Activated CD8-positive, alpha-beta T cell treated with anti-CD3 and anti-CD28 coated beads for 36 hours (primary cell): Measurements from ENCODE around the gene RHOBTB3. TPM values are rescaled to one million over a fixed set of nuclear protein-coding genes. Genes with fewer than 3 reads are reported as not detected.

Experiments used
- ATAC-seq: fragments of 200-7000 bp; cut with Tn5 transposase; one replicate; pipeline ENCODE4 v1.10.0; 2021; ENCODE audit warnings: mild to moderate bottlenecking, moderate library complexity
- CTCF ChIA-PET: fragments of 350-600 bp; sonication (Branson Sonifier 250); formaldehyde crosslinking; loops from one replicate; lab custom pipeline; 2021; ENCODE audit warnings: antibody characterized with exemption; lab: Charles Lee
- POLR2A ChIA-PET: fragments of 350-600 bp; sonication (Branson Sonifier 250); formaldehyde crosslinking; loops from one replicate; lab custom pipeline; 2021; ENCODE audit warnings: antibody characterized with exemption; lab: Charles Lee
- DNase-seq: peaks from one replicate; pipeline ENCODE4 v3.0.0-alpha.2; 2020
- H3K27ac Mint-ChIP-seq: one replicate; pipeline ENCODE4 v1.8.0; 2021; ENCODE audit warnings: mild to moderate bottlenecking, mixed read lengths
- H3K27me3 Mint-ChIP-seq: one replicate; pipeline ENCODE4 v1.8.0; 2021; ENCODE audit warnings: mixed read lengths
- H3K36me3 Mint-ChIP-seq: one replicate; pipeline ENCODE4 v1.8.0; 2021; ENCODE audit warnings: low read depth, mixed read lengths
- H3K4me1 Mint-ChIP-seq: one replicate; pipeline ENCODE4 v1.8.0; 2021; ENCODE audit warnings: low read depth, mixed read lengths
- H3K4me3 Mint-ChIP-seq: one replicate; pipeline ENCODE4 v1.8.0; 2021; ENCODE audit warnings: mild to moderate bottlenecking, moderate library complexity, mixed read lengths
- H3K9me3 Mint-ChIP-seq: one replicate; pipeline ENCODE4 v1.8.0; 2021; ENCODE audit warnings: mixed read lengths
- intact Hi-C: fragments of 100-400 bp; cut with micrococcal nuclease; formaldehyde crosslinking; loops from one replicate; pipeline ENCODE4 v1.10.0; 2022
- total RNA-seq, 2 experiments: library from RNA; stranded (reverse); gene quantifications; one replicate each; pipeline ENCODE4 v1.2.3, GENCODE V29; 2021
- TF ChIP-seq, protein P1 (sequence below): fragments of 200-600 bp; IDR thresholded peaks from one replicate; pipeline ENCODE4 v1.8.0; 2022; ENCODE audit warnings: antibody characterized with exemption, mild to moderate bottlenecking

The RHOBTB3 gene
- total RNA-seq, 2 experiments from 2014 or later, result 0.50 to 1.1 TPM

GRCh38 chr5:95726811-95727763 is 4.0 kb upstream of the RHOBTB3 start:
- no peaks in the 10 kb centered on the region for H3K9me3 Mint-ChIP-seq
- ATAC-seq (no peak), DNase-seq (no peak)
- H3K27ac Mint-ChIP-seq, result no peak overlapping the region
- intact Hi-C loops, result no loop called here
- H3K27me3 Mint-ChIP-seq, result peaks cover 23% of the 10 kb centered on the region
- H3K36me3 Mint-ChIP-seq, result no peaks in the 10 kb centered on the region
- no peak overlapping the region for H3K4me3 Mint-ChIP-seq
- ChIA-PET POLR2A (interaction anchor here (0.6 to 1.0 kb wide), 2 partner anchors 21 to 639 kb away, joined by 3 read pairs; no protein-coding TSS in a partner anchor), CTCF (no interaction called here)
- TF ChIP-seq, protein P1, sequence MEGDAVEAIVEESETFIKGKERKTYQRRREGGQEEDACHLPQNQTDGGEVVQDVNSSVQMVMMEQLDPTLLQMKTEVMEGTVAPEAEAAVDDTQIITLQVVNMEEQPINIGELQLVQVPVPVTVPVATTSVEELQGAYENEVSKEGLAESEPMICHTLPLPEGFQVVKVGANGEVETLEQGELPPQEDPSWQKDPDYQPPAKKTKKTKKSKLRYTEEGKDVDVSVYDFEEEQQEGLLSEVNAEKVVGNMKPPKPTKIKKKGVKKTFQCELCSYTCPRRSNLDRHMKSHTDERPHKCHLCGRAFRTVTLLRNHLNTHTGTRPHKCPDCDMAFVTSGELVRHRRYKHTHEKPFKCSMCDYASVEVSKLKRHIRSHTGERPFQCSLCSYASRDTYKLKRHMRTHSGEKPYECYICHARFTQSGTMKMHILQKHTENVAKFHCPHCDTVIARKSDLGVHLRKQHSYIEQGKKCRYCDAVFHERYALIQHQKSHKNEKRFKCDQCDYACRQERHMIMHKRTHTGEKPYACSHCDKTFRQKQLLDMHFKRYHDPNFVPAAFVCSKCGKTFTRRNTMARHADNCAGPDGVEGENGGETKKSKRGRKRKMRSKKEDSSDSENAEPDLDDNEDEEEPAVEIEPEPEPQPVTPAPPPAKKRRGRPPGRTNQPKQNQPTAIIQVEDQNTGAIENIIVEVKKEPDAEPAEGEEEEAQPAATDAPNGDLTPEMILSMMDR, result no peak
- H3K4me1 Mint-ChIP-seq, result peaks cover 15% of the 10 kb centered on the region

GRCh38 chr5:95727764-95728191 is 3.4 kb upstream of the RHOBTB3 start:
- Mint-ChIP-seq H3K4me3 (no peak overlapping the region), H3K27me3 (peaks cover 28% of the 10 kb centered on the region), H3K27ac (no peak overlapping the region), H3K4me1 (peaks cover 15% of the 10 kb centered on the region), H3K9me3 (no peaks in the 10 kb centered on the region), H3K36me3 (no peaks in the 10 kb centered on the region)
- ChIA-PET CTCF (no interaction called here), POLR2A (interaction anchor here (1.0 kb wide), 1 partner anchor 20 kb away, joined by 3 read pairs; no protein-coding TSS in a partner anchor)
- intact Hi-C loops, result no loop called here
- DNase-seq, result no peak
- ATAC-seq, result no peak
- TF ChIP-seq, protein P1, result no peak

DNA sequence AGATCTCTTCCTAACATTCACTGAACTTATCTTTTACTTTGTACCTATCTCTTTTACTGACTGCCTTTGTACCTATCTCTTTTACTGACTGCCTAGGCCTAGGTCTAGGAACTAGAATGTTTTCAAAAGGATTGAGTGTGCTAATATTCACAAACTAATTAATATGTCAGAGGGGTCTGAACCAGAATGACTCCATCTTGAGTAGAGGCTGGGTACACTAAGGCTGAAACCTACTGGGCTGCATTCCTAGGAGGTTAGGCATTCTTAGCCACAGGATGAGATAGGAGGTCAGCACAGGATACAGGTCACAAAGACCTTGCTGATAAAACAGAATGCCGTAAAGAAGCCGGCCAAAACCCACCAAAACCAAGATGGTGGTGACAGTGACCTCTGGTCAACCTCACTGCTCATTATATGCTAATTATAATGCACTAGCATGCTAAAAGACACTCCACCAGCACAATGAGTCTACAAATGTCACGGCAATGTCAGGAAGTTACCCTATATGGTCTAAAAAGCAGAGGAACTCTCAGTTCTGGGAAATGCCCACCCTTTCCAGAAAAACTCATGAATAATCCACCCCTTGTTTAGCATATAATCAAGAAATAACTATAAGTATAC is 2.5 kb upstream of the RHOBTB3 start:
- intact Hi-C loops, result no loop called here
- ChIA-PET CTCF (no interaction called here), POLR2A (no interaction called here)
- H3K4me1 Mint-ChIP-seq, result peaks cover 15% of the 10 kb centered on the region
- no peak overlapping the region for H3K27ac Mint-ChIP-seq
- peak; percentile 43 for ATAC-seq
- H3K36me3 Mint-ChIP-seq, result no peaks in the 10 kb centered on the region
- H3K4me3 Mint-ChIP-seq, result no peak overlapping the region
- DNase-seq, result peak; percentile 19
- TF ChIP-seq, protein P1, result no peak
- H3K27me3 Mint-ChIP-seq, result peaks cover 36% of the 10 kb centered on the region
- no peaks in the 10 kb centered on the region for H3K9me3 Mint-ChIP-seq

DNA sequence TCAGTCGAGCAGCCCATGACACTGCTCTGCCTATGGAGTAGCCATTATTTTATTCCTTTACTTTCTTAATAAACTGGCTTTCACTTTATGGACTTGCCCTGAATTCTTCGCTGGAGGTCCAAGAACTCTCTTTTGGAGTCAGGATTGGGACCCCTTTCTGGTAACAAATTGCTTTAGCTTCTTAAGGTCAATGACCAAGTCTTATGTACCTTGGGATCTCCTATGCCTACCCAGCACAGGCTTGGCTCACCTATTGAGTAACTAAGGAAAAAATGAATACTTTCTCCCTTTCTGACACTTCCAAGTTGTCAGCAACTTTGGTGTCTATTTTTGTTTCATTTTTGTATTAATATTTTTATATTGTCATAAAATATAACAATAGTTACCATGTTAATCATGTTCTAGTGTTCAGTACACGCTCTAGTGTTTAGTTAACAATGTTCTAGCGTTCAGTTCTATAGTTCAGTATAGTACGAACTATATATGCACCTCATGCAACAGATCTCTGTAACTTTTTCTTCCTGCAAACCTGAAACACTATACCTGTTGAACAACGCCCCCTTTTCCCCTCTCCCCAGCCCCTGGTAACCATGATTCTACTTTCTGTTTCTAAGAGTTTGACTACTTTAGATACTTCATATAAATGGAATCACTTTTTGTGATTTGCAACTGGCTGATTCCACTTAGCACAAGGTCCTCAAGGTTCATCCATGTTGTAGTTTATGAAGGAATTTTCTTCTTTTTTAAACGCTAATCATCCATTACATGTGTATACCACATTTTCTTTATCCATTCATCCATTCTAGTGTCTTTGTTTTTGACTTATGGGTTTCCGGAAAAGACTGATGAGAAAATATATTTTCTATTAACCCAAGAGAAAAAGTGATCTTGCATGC is 1.8 kb upstream of the RHOBTB3 start:
- Mint-ChIP-seq H3K36me3 (no peaks in the 10 kb centered on the region), H3K4me3 (no peak overlapping the region), H3K4me1 (peaks cover 15% of the 10 kb centered on the region), H3K27me3 (peaks cover 37% of the 10 kb centered on the region), H3K9me3 (no peaks in the 10 kb centered on the region), H3K27ac (no peak overlapping the region)
- TF ChIP-seq, protein P1, result no peak
- ATAC-seq, result no peak
- intact Hi-C loops, result no loop called here
- CTCF ChIA-PET, result no interaction called here
- POLR2A ChIA-PET, result interaction anchor here (0.6 kb wide), 1 partner anchor 92 kb away, joined by 3 read pairs; no protein-coding TSS in a partner anchor
- DNase-seq, result no peak
